Adrenal gland (tissue), 5 donors: Measurements from ENCODE around the gene GMDS.

Experiments used
- POLR2A ChIP-seq, 2 donors: fragments of 450-650 bp; IDR thresholded peaks; one replicate each; pipeline ENCODE4 v1.6.1; 2017; ENCODE audit warnings: antibody characterized with exemption in 2 of 2, mild to moderate bottlenecking in 2 of 2, moderate library complexity in 1 of 2
- TF ChIP-seq, protein P1 (sequence below), 6 experiments: fragments of 450-650 bp in 4 of 6; fragments of 200-600 bp in 2 of 6; sonication (generic) in 1 of 6; IDR thresholded peaks; 1 replicate in 5 of 6; 2 replicates in 1 of 6; pipeline versions ENCODE4 v1.5.1 to v1.8.0; 2016 to 2021; ENCODE audit warnings: antibody characterized with exemption in 6 of 6, mild to moderate bottlenecking in 2 of 6, moderate library complexity in 1 of 6
- donor health status: DM: no; HTN: no; CAD: no.

DNA sequence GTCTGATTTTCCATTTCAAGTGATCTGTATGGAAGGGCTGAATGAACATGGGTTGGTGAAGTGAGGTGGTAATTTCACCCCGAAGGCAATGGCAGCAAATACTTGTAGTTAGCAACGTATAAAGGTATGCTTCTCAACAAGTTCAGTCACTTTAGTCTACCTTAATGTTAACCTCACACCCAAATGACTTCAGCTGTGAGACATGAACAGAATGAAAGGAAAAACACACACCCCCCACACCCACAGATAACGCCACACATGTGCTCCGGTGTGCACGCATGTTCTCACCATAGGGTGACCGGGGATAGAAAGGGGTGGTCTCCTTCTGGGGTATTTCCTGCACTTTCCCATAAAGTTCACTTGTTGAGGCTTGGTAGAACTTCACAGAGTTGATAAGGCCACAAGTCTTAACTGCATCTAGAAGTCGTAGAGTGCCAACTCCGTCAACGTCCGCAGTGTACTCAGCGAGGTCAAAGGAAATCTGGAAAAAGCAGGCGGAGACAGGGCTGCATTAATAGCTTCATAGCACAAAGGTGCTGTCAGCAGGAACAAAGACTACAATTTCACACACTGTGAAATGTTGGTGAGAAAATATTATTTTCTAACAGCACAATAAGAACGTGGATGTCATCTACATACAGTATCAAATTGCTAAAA, 284.8 kb downstream of the GMDS start:
- TF ChIP-seq, protein P1, sequence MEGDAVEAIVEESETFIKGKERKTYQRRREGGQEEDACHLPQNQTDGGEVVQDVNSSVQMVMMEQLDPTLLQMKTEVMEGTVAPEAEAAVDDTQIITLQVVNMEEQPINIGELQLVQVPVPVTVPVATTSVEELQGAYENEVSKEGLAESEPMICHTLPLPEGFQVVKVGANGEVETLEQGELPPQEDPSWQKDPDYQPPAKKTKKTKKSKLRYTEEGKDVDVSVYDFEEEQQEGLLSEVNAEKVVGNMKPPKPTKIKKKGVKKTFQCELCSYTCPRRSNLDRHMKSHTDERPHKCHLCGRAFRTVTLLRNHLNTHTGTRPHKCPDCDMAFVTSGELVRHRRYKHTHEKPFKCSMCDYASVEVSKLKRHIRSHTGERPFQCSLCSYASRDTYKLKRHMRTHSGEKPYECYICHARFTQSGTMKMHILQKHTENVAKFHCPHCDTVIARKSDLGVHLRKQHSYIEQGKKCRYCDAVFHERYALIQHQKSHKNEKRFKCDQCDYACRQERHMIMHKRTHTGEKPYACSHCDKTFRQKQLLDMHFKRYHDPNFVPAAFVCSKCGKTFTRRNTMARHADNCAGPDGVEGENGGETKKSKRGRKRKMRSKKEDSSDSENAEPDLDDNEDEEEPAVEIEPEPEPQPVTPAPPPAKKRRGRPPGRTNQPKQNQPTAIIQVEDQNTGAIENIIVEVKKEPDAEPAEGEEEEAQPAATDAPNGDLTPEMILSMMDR (IDR thresholded peaks at IDR 0.05): no peak
- no peak for TF ChIP-seq POLR2A (IDR thresholded peaks at IDR 0.05)
